ENCODE data around the gene IRS2.

The IRS2 gene

GRCh38 chr13:109804654-109805053 is 18.3 kb upstream of the IRS2 start:
- no peak for DNase-seq

- no peak for DNase-seq
These were observed 17.4 kb upstream of the IRS2 start for GRCh38 chr13:109803825-109804224.

- no peak for DNase-seq
These were observed 16.6 kb upstream of the IRS2 start for GRCh38 chr13:109802936-109803335.

- DNase-seq, result no peak
These were observed 8.6 kb upstream of the IRS2 start for GRCh38 chr13:109795011-109795410.

GRCh38 chr13:109794095-109794494 is 7.7 kb upstream of the IRS2 start:
- DNase-seq, result no peak

- no peak for DNase-seq
These were observed 6.2 kb upstream of the IRS2 start for GRCh38 chr13:109792416-109793059.

- DNase-seq, result no peak
These were observed 4.7 kb upstream of the IRS2 start for GRCh38 chr13:109790942-109791605.

- DNase-seq, result no peak
These were observed 3.7 kb upstream of the IRS2 start for GRCh38 chr13:109790086-109790485.

- no peak for DNase-seq
These were observed 2.9 kb upstream of the IRS2 start for GRCh38 chr13:109789262-109789661.

GRCh38 chr13:109788372-109789111 is 2.2 kb upstream of the IRS2 start:
- DNase-seq, result no peak

GRCh38 chr13:109787135-109787954 is 962 bp upstream of the IRS2 start:
- DNase-seq, result peak; percentile 76

- no peak for DNase-seq
These were observed 412 bp downstream of the IRS2 start for GRCh38 chr13:109785892-109786450.

- peak; percentile 63 for DNase-seq
These were observed 1.1 kb downstream of the IRS2 start for GRCh38 chr13:109785141-109785891.

- DNase-seq, result peak; percentile 88
These were observed 1.7 kb downstream of the IRS2 start for GRCh38 chr13:109784590-109785140.

- no peak for DNase-seq
These were observed 2.4 kb downstream of the IRS2 start for GRCh38 chr13:109783815-109784589.

GRCh38 chr13:109783447-109783814 is 3.0 kb downstream of the IRS2 start:
- DNase-seq, result no peak

GRCh38 chr13:109782823-109783431 is 3.5 kb downstream of the IRS2 start:
- DNase-seq, result no peak

GRCh38 chr13:109782066-109782822 is 4.1 kb downstream of the IRS2 start:
- no peak for DNase-seq

- no peak for DNase-seq
These were observed 4.9 kb downstream of the IRS2 start for GRCh38 chr13:109781384-109782065.
